Caco-2 (cell line): ENCODE results near the gene C6orf89. TPM values are rescaled to one million over a fixed set of nuclear protein-coding genes. Genes with fewer than 3 reads are reported as not detected.

Experiments
- BruUV-seq: library from RNA; stranded (reverse); fragments of 400-500 nt; replicated peaks from 2 replicates; lab custom pipeline; 2021; lab: Mats Ljungman, UMichigan
- CTCF ChIA-PET: fragments of 300-600 bp; sonication (Branson Sonifier 250); formaldehyde crosslinking; loops from one replicate; lab custom pipeline; 2022; ENCODE audit warnings: antibody characterized with exemption; lab: Charles Lee
- POLR2A ChIA-PET: fragments of 300-600 bp; sonication (Branson Sonifier 250); formaldehyde crosslinking; loops from one replicate; lab custom pipeline; 2022; ENCODE audit warnings: antibody characterized with exemption; lab: Charles Lee
- DNase-seq, 2 experiments: peaks; one replicate each; pipeline versions ENCODE4 v3.0.0 to v3.0.0-alpha.2; 2020 to 2022
- H3K27me3 ChIP-seq: replicated peaks from 2 replicates; pipeline ENCODE4 v1.6.0; 2011; ENCODE audit warnings: low read length; ENCODE audit not compliant: control insufficient read depth, insufficient read depth
- H3K36me3 ChIP-seq: 2 replicates; pipeline ENCODE4 v1.5.1; 2011; ENCODE audit warnings: low read length; ENCODE audit not compliant: control insufficient read depth, insufficient read depth
- H3K4me1 ChIP-seq: fragments of 250-450 bp; sonication (Bioruptor Pico); 2 replicates; pipeline ENCODE4 v1.5.1; 2020; ENCODE audit warnings: mild to moderate bottlenecking
- H3K4me3 ChIP-seq: 2 replicates; pipeline ENCODE4 v1.5.1; 2011; ENCODE audit warnings: low read depth, mild to moderate bottlenecking, control low read depth, low read length
- H3K9me3 ChIP-seq: fragments of 250-450 bp; sonication (Bioruptor Pico); 2 replicates; pipeline ENCODE4 v1.5.1; 2020; ENCODE audit warnings: mild to moderate bottlenecking, moderate library complexity
- H3K27ac Mint-ChIP-seq: one replicate; pipeline ENCODE4 v1.8.0; 2022; ENCODE audit warnings: mixed read lengths; ENCODE audit not compliant: unreplicated experiment
- H3K27me3 Mint-ChIP-seq: one replicate; pipeline ENCODE4 v1.8.0; 2022; ENCODE audit warnings: mixed read lengths; ENCODE audit not compliant: insufficient read depth, unreplicated experiment
- H3K36me3 Mint-ChIP-seq: one replicate; pipeline ENCODE4 v1.8.0; 2022; ENCODE audit warnings: mild to moderate bottlenecking, mixed read lengths; ENCODE audit not compliant: insufficient read depth, unreplicated experiment
- H3K4me1 Mint-ChIP-seq: one replicate; pipeline ENCODE4 v1.8.0; 2022; ENCODE audit warnings: low read depth, mixed read lengths; ENCODE audit not compliant: unreplicated experiment
- H3K4me3 Mint-ChIP-seq: one replicate; pipeline ENCODE4 v1.8.0; 2022; ENCODE audit warnings: mild to moderate bottlenecking, moderate library complexity, mixed read lengths; ENCODE audit not compliant: unreplicated experiment
- H3K9me3 Mint-ChIP-seq: one replicate; pipeline ENCODE4 v1.8.0; 2022; ENCODE audit warnings: mixed read lengths; ENCODE audit not compliant: unreplicated experiment
- intact Hi-C: fragments of 100-400 bp; cut with micrococcal nuclease; formaldehyde crosslinking; loops from one replicate; pipeline ENCODE4 v1.10.0; 2022; ENCODE audit not compliant: unreplicated experiment
- total RNA-seq: library from RNA; stranded (reverse); gene quantifications from 2 replicates; pipeline ENCODE4 v1.2.3, GENCODE V29; 2022
- TF ChIP-seq, protein P1 (sequence below), 2 experiments: fragments of 200-600 bp in 1 of 2; IDR thresholded peaks; 1 replicate in 1 of 2; 2 replicates in 1 of 2; pipeline versions ENCODE4 v1.5.1 to v1.8.0; 2011 to 2022; ENCODE audit warnings: antibody characterized with exemption in 1 of 2, control low read depth in 1 of 2, inconsistent platforms in 1 of 2, low read depth in 1 of 2, low read length in 1 of 2, mild to moderate bottlenecking in 1 of 2, moderate library complexity in 1 of 2; ENCODE audit not compliant: insufficient read depth in 1 of 2, severe bottlenecking in 1 of 2, unreplicated experiment in 1 of 2

The C6orf89 gene
- total RNA-seq, 1 experiment from 2014 or later: 24.4 TPM

- TF ChIP-seq, protein P1, sequence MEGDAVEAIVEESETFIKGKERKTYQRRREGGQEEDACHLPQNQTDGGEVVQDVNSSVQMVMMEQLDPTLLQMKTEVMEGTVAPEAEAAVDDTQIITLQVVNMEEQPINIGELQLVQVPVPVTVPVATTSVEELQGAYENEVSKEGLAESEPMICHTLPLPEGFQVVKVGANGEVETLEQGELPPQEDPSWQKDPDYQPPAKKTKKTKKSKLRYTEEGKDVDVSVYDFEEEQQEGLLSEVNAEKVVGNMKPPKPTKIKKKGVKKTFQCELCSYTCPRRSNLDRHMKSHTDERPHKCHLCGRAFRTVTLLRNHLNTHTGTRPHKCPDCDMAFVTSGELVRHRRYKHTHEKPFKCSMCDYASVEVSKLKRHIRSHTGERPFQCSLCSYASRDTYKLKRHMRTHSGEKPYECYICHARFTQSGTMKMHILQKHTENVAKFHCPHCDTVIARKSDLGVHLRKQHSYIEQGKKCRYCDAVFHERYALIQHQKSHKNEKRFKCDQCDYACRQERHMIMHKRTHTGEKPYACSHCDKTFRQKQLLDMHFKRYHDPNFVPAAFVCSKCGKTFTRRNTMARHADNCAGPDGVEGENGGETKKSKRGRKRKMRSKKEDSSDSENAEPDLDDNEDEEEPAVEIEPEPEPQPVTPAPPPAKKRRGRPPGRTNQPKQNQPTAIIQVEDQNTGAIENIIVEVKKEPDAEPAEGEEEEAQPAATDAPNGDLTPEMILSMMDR (IDR thresholded peaks at IDR 0.05; ENCODE audit: insufficient read depth in 1 of 2, low read depth in 1 of 2, low read length in 1 of 2, severe bottlenecking in 1 of 2, unreplicated experiment in 1 of 2): no peak
- H3K27me3 Mint-ChIP-seq: no peaks in the 10 kb centered on the region
- no peak overlapping the region for H3K27ac Mint-ChIP-seq
- no peak overlapping the region for H3K4me3 ChIP-seq
- POLR2A ChIA-PET: no interaction called here
- DNase-seq: no peak
- H3K4me1 Mint-ChIP-seq: no peaks in the 10 kb centered on the region
- no peak overlapping the region for H3K4me3 Mint-ChIP-seq
- H3K9me3 Mint-ChIP-seq: no peaks in the 10 kb centered on the region
- no peaks in the 10 kb centered on the region for H3K4me1 ChIP-seq
- CTCF ChIA-PET: interaction anchor here (1.0 kb wide), 1 partner anchor 121 kb away, joined by 3 read pairs; no protein-coding TSS in a partner anchor
- intact Hi-C loops: no loop called here
- peaks cover 53% of the 10 kb centered on the region for H3K36me3 Mint-ChIP-seq
- H3K36me3 ChIP-seq: peaks cover 8% of the 10 kb centered on the region
- no peaks in the 10 kb centered on the region for H3K9me3 ChIP-seq
- H3K27me3 ChIP-seq: no peaks in the 10 kb centered on the region
- BruUV-seq: no TSS peak
Measured at GRCh38 chr6:36969988-36970891, 84.5 kb downstream of the C6orf89 start.

GRCh38 chr6:36970892-36971842 lies 85.4 kb downstream of the C6orf89 start:
- Histone ChIP-seq H3K9me3 (no peaks in the 10 kb centered on the region), H3K27me3 (no peaks in the 10 kb centered on the region), H3K4me1 (no peaks in the 10 kb centered on the region), H3K36me3 (peaks cover 8% of the 10 kb centered on the region), H3K4me3 (no peak overlapping the region)
- no peaks in the 10 kb centered on the region for H3K27me3 Mint-ChIP-seq
- H3K4me1 Mint-ChIP-seq: no peaks in the 10 kb centered on the region
- CTCF ChIA-PET: interaction anchor here (1.0 kb wide), 1 partner anchor 122 kb away, joined by 3 read pairs; no protein-coding TSS in a partner anchor
- POLR2A ChIA-PET: no interaction called here
- BruUV-seq: no TSS peak
- no peaks in the 10 kb centered on the region for H3K9me3 Mint-ChIP-seq
- TF ChIP-seq, protein P1 (IDR thresholded peaks at IDR 0.05; ENCODE audit: insufficient read depth in 1 of 2, low read depth in 1 of 2, low read length in 1 of 2, severe bottlenecking in 1 of 2, unreplicated experiment in 1 of 2): no peak
- peaks cover 59% of the 10 kb centered on the region for H3K36me3 Mint-ChIP-seq
- DNase-seq: no peak
- H3K4me3 Mint-ChIP-seq: no peak overlapping the region
- intact Hi-C loops: no loop called here
- H3K27ac Mint-ChIP-seq: no peak overlapping the region
